Sigmoid colon (tissue), 7 donors: ENCODE measurements around the gene SPTBN2. TPM values are rescaled to one million over a fixed set of nuclear protein-coding genes. Genes with fewer than 3 reads are reported as not detected.

ENCODE experiments used
- DNase-seq: peaks from one replicate; pipeline ENCODE4 v3.0.0-alpha.2; 2019
- H3K27ac ChIP-seq, 4 donors: fragments of 200-600 bp; sonication (generic); one replicate each; pipeline ENCODE4 v1.5.1; 2016 to 2019; ENCODE audit warnings: mild to moderate bottlenecking in 1 of 4
- H3K27me3 ChIP-seq, 3 donors: fragments of 200-600 bp; sonication (generic); one replicate each; pipeline ENCODE4 v1.5.1; 2019; ENCODE audit warnings: mild to moderate bottlenecking in 1 of 3
- H3K36me3 ChIP-seq, 4 donors: fragments of 200-600 bp; sonication (generic); one replicate each; pipeline ENCODE4 v1.5.1; 2016 to 2019
- H3K4me1 ChIP-seq, 4 donors: fragments of 200-600 bp; sonication (generic); one replicate each; pipeline ENCODE4 v1.5.1; 2017 to 2019
- H3K4me3 ChIP-seq, 4 donors: fragments of 200-600 bp; sonication (generic); one replicate each; pipeline ENCODE4 v1.5.1; 2017 to 2019; ENCODE audit warnings: mild to moderate bottlenecking in 2 of 4, moderate library complexity in 1 of 4
- H3K9me3 ChIP-seq, 4 donors: fragments of 200-600 bp in 3 of 4; sonication (generic) in 3 of 4; one replicate each; pipeline versions ENCODE4 v1.5.1 to v1.6.1; 2013 to 2019
- CTCF ChIP-seq, 4 experiments: fragments of 450-650 bp in 3 of 4; fragments of 200-600 bp in 1 of 4; IDR thresholded peaks; one replicate each; pipeline ENCODE4 v1.5.1; 2016 to 2019; ENCODE audit warnings: antibody characterized with exemption in 4 of 4, mild to moderate bottlenecking in 3 of 4, moderate library complexity in 2 of 4
- EP300 ChIP-seq, 4 donors: sonication (generic); formaldehyde crosslinking; IDR thresholded peaks; one replicate each; pipeline ENCODE4 v1.6.1; 2017; ENCODE audit warnings: antibody characterized with exemption in 4 of 4
- POLR2A ChIP-seq, 2 donors: fragments of 450-650 bp; IDR thresholded peaks; one replicate each; pipeline ENCODE4 v1.6.1; 2016; ENCODE audit warnings: antibody characterized with exemption in 2 of 2, mild to moderate bottlenecking in 2 of 2, moderate library complexity in 2 of 2
- POLR2AphosphoS5 ChIP-seq, 4 donors: sonication (generic); formaldehyde crosslinking; IDR thresholded peaks; one replicate each; pipeline ENCODE4 v1.6.1; 2017; ENCODE audit warnings: antibody characterized with exemption in 4 of 4
- WGBS, 2 donors: extraction: QIAGEN DNeasy Blood & Tissue Kit; methylation state at CpG; one replicate each; pipeline ENCODE4 v1.1.7; 2013; 5-methylcytosine and 5-hydroxymethylcytosine counted together
- intact Hi-C: fragments of 100-400 bp; cut with DNase I; formaldehyde crosslinking; loops from one replicate; pipeline ENCODE4 v1.15.1; 2023
- polyA plus RNA-seq, 3 donors: library from polyadenylated mRNA; stranded (reverse); fragments of 200-250 nt; gene quantifications; one replicate each; pipeline ENCODE4 v1.2.3, GENCODE V29; 2013
- total RNA-seq, 4 donors: library from RNA; depleted of rRNA; stranded (reverse); fragments of >200 nt; gene quantifications; one replicate each; pipeline ENCODE4 v1.1.0, GENCODE V29; 2016
- donor health status: healthy with polysubstance abuse.
- donor health status: Bipolar disorder and iron deficiency.
- donor health status: healthy.

The SPTBN2 gene
- total and polyA plus RNA-seq, 7 donors: 0.33 to 5.7 (median 4.2) TPM

GRCh38 chr11:66708094-66708493 lies 20.9 kb downstream of the SPTBN2 start:
- intact Hi-C loops: no loop called here
- H3K9me3 ChIP-seq: no peaks in the 10 kb centered on the region
- no peaks in the 10 kb centered on the region for H3K4me1 ChIP-seq
- H3K36me3 ChIP-seq: no peaks in the 10 kb centered on the region
- no peak overlapping the region for H3K27ac ChIP-seq
- H3K4me3 ChIP-seq: no peak overlapping the region
- H3K27me3 ChIP-seq: no peaks in the 10 kb centered on the region
- DNase-seq: no peak
- TF ChIP-seq POLR2A (IDR thresholded peaks at IDR 0.05): no peak
- 93 to 94% methylated on average over 20 of the region's 20 CpGs for WGBS, 2 donors

GRCh38 chr11:66707486-66707885 lies 21.5 kb downstream of the SPTBN2 start:
- Histone ChIP-seq H3K4me3 (no peak overlapping the region), H3K36me3 (no peaks in the 10 kb centered on the region), H3K27me3 (no peaks in the 10 kb centered on the region), H3K4me1 (no peaks in the 10 kb centered on the region), H3K27ac (no peak overlapping the region), H3K9me3 (no peaks in the 10 kb centered on the region)
- TF ChIP-seq CTCF (IDR thresholded peaks at IDR 0.05) (no peak), POLR2AphosphoS5 (IDR thresholded peaks at IDR 0.05) (no peak)
- intact Hi-C loops: no loop called here
- WGBS, 2 donors: 96% methylated on average over 26 of the region's 26 CpGs
- DNase-seq: no peak

- no peaks in the 10 kb centered on the region for H3K36me3 ChIP-seq
- TF ChIP-seq POLR2AphosphoS5 (IDR thresholded peaks at IDR 0.05): no peak
- TF ChIP-seq POLR2A (IDR thresholded peaks at IDR 0.05): no peak
- TF ChIP-seq CTCF (IDR thresholded peaks at IDR 0.05): no peak
- no peak for TF ChIP-seq EP300 (IDR thresholded peaks at IDR 0.05)
- 85 to 89% methylated on average over 9 of the region's 9 CpGs for WGBS, 2 donors
- no peak for DNase-seq
- H3K4me1 ChIP-seq: no peaks in the 10 kb centered on the region
- H3K9me3 ChIP-seq: no peaks in the 10 kb centered on the region
- no peak overlapping the region for H3K4me3 ChIP-seq
- intact Hi-C loops: no loop called here
- no peak overlapping the region for H3K27ac ChIP-seq
- H3K27me3 ChIP-seq: no peaks in the 10 kb centered on the region
Measured at GRCh38 chr11:66706989-66707388, 22.0 kb downstream of the SPTBN2 start.

GRCh38 chr11:66705587-66706335 lies 23.3 kb downstream of the SPTBN2 start:
- H3K27ac ChIP-seq: no peak overlapping the region
- no peak for DNase-seq
- intact Hi-C loops: no loop called here
- H3K4me1 ChIP-seq: no peaks in the 10 kb centered on the region
- no peak for TF ChIP-seq CTCF (IDR thresholded peaks at IDR 0.05)
- no peak for TF ChIP-seq EP300 (IDR thresholded peaks at IDR 0.05)
- TF ChIP-seq POLR2AphosphoS5 (IDR thresholded peaks at IDR 0.05): no peak
- TF ChIP-seq POLR2A (IDR thresholded peaks at IDR 0.05): no peak
- H3K27me3 ChIP-seq: no peaks in the 10 kb centered on the region
- H3K9me3 ChIP-seq: no peaks in the 10 kb centered on the region
- no peaks in the 10 kb centered on the region for H3K36me3 ChIP-seq
- H3K4me3 ChIP-seq: no peak overlapping the region
- WGBS, 2 donors: 93 to 95% methylated on average over 26 of the region's 26 CpGs

- no peaks in the 10 kb centered on the region for H3K27me3 ChIP-seq
- no peaks in the 10 kb centered on the region for H3K4me1 ChIP-seq
- WGBS, 2 donors: 95 to 96% methylated on average over 46 of the region's 46 CpGs
- no peaks in the 10 kb centered on the region for H3K36me3 ChIP-seq
- TF ChIP-seq POLR2AphosphoS5 (IDR thresholded peaks at IDR 0.05) (no peak), CTCF (IDR thresholded peaks at IDR 0.05) (no peak)
- H3K27ac ChIP-seq: no peak overlapping the region
- no peak for DNase-seq
- peaks cover 0 to under 1% (median 0%) of the 10 kb centered on the region in 4 donors for H3K9me3 ChIP-seq
- no peak overlapping the region for H3K4me3 ChIP-seq
- intact Hi-C loops: no loop called here
Measured at GRCh38 chr11:66704659-66705360, 24.2 kb downstream of the SPTBN2 start.
